K562 (cell line): ENCODE measurements around the gene VPS9D1. TPM values are rescaled to one million over a fixed set of nuclear protein-coding genes. Genes with fewer than 3 reads are reported as not detected.

Experiments used
- ADNP ChIP-seq: fragments of 200-800 bp; sonication (Bioruptor generic); IDR thresholded peaks from 2 replicates; pipeline ENCODE4 v1.6.1; 2016; ENCODE audit warnings: missing genetic modification characterization, missing compliant biosample characterization
- CEBPG ChIP-seq, 3 experiments: fragments of 200-800 bp in 1 of 3; sonication (Bioruptor generic) in 1 of 3; sonication (generic) in 1 of 3; formaldehyde crosslinking in 1 of 3; IDR thresholded peaks in 2 of 3; conservative IDR thresholded peaks in 1 of 3; 2 replicates each; pipeline versions ENCODE4 v1.6.1 to v1.8.0; 2016 to 2022; ENCODE audit warnings: missing compliant biosample characterization in 2 of 3, missing genetic modification characterization in 2 of 3, mild to moderate bottlenecking in 1 of 3, missing genetic modification reagents in 1 of 3
- MIER1 ChIP-seq: fragments of 450-650 bp; IDR thresholded peaks from 2 replicates; pipeline ENCODE4 v1.6.1; 2016; ENCODE audit warnings: antibody characterized with exemption, mild to moderate bottlenecking, low read depth
- PTTG1 ChIP-seq: fragments of 450-650 bp; IDR thresholded peaks from 2 replicates; pipeline ENCODE4 v1.6.1; 2016; ENCODE audit warnings: low read depth, mild to moderate bottlenecking, missing genetic modification characterization, missing compliant biosample characterization
- PURB ChIP-seq: sonication (generic); formaldehyde crosslinking; IDR thresholded peaks from 2 replicates; pipeline ENCODE4 v1.9.0; 2021; ENCODE audit warnings: low read depth, mild to moderate bottlenecking, missing genetic modification reagents
- SAFB2 ChIP-seq: fragments of 200-400 bp; formaldehyde crosslinking; IDR thresholded peaks from 2 replicates; pipeline ENCODE4 v1.6.1; 2018; ENCODE audit warnings: borderline replicate concordance, low read length, low read depth, moderate library complexity; ENCODE audit not compliant: severe bottlenecking
- TOE1 ChIP-seq, 2 experiments: fragments of 450-650 bp in 1 of 2; sonication (generic) in 1 of 2; formaldehyde crosslinking in 1 of 2; IDR thresholded peaks; 2 replicates each; pipeline versions ENCODE4 v1.7.1 to v1.8.0; 2016 to 2022; ENCODE audit warnings: borderline replicate concordance in 2 of 2, mild to moderate bottlenecking in 2 of 2, antibody characterized with exemption in 1 of 2, inconsistent platforms in 1 of 2, low read depth in 1 of 2, missing genetic modification reagents in 1 of 2, moderate library complexity in 1 of 2
- ZBTB8A ChIP-seq: fragments of 450-650 bp; IDR thresholded peaks from 2 replicates; pipeline ENCODE4 v1.6.1; 2018; ENCODE audit warnings: mild to moderate bottlenecking, moderate library complexity; ENCODE audit not compliant: partially characterized antibody
- ZFP36 ChIP-seq: fragments of 150-350 bp; IDR thresholded peaks from 2 replicates; pipeline ENCODE4 v1.6.1; 2018; ENCODE audit warnings: low read length, low read depth; ENCODE audit not compliant: partially characterized antibody
- ZFX ChIP-seq: sonication (generic); formaldehyde crosslinking; IDR thresholded peaks from 2 replicates; pipeline ENCODE4 v1.8.0; 2022; ENCODE audit warnings: mild to moderate bottlenecking, missing genetic modification reagents, moderate library complexity
- ZNF41 ChIP-seq: fragments of 250-450 bp; sonication (Bioruptor Pico); conservative IDR thresholded peaks from 2 replicates; pipeline ENCODE4 v1.4.0; 2020; ENCODE audit warnings: mild to moderate bottlenecking
- ZSCAN29 ChIP-seq: fragments of 450-650 bp; IDR thresholded peaks from 2 replicates; pipeline ENCODE4 v1.6.1; 2017
- polyA plus RNA-seq, 8 experiments: library from polyadenylated mRNA; depleted of rRNA in 4 of 8; stranded (reverse) in 5 of 8; unstranded in 3 of 8; fragments of >200 nt; fragmentation: Nextera tagmentation in 2 of 8; fragmentation: Illumina TruSeq in 1 of 8; extraction: Ambion mirVana in 2 of 8; extraction: Trizol in 1 of 8; gene quantifications; 2 replicates each; pipeline versions ENCODE4 v1.2.1 to v1.2.3, GENCODE V29; 2011 to 2014; ENCODE audit warnings: inconsistent platforms in 1 of 8, missing spikeins in 1 of 8
- total RNA-seq, 7 experiments: library from RNA; depleted of rRNA in 6 of 7; stranded (reverse); fragments of >200 nt in 6 of 7; fragmentation: Illumina TruSeq in 2 of 7; extraction: Trizol in 2 of 7; gene quantifications; 2 replicates each; pipeline versions ENCODE4 v1.2.1 to v1.2.3, GENCODE V29; 2011 to 2021; ENCODE audit warnings: low replicate concordance in 1 of 7
- TF ChIP-seq, protein P1 (sequence below): fragments of 200-800 bp; sonication (Bioruptor generic); IDR thresholded peaks from 2 replicates; pipeline ENCODE4 v1.6.1; 2017; ENCODE audit warnings: missing genetic modification characterization, missing compliant biosample characterization
- TF ChIP-seq, protein P2 (sequence below): sonication (generic); formaldehyde crosslinking; IDR thresholded peaks from 2 replicates; pipeline ENCODE4 v1.8.0; 2023; ENCODE audit warnings: mild to moderate bottlenecking, missing genetic modification reagents
- TF ChIP-seq, protein P3 (sequence below), 2 experiments: fragments of 150-350 bp in 1 of 2; IDR thresholded peaks; 2 replicates each; pipeline ENCODE4 v1.6.1; 2012 to 2016; ENCODE audit warnings: low read depth in 2 of 2, low read length in 2 of 2, mild to moderate bottlenecking in 1 of 2, moderate library complexity in 1 of 2
- TF ChIP-seq, protein P4 (sequence below): fragments of 250-450 bp; sonication (Bioruptor Pico); IDR thresholded peaks from 2 replicates; pipeline ENCODE4 v1.5.0; 2021
- TF ChIP-seq, protein P5 (sequence below): fragments of 450-650 bp; conservative IDR thresholded peaks from 2 replicates; pipeline ENCODE4 v1.6.1; 2016; ENCODE audit warnings: missing genetic modification characterization, low read depth, mild to moderate bottlenecking, missing compliant biosample characterization, moderate library complexity

Gene VPS9D1
- total and polyA plus RNA-seq, 9 of the 15 experiments (the other 6 are each of a cell fraction or from before 2014, with no cell fraction given), result 0.33 to 3.1 (median 1.1) TPM

DNA sequence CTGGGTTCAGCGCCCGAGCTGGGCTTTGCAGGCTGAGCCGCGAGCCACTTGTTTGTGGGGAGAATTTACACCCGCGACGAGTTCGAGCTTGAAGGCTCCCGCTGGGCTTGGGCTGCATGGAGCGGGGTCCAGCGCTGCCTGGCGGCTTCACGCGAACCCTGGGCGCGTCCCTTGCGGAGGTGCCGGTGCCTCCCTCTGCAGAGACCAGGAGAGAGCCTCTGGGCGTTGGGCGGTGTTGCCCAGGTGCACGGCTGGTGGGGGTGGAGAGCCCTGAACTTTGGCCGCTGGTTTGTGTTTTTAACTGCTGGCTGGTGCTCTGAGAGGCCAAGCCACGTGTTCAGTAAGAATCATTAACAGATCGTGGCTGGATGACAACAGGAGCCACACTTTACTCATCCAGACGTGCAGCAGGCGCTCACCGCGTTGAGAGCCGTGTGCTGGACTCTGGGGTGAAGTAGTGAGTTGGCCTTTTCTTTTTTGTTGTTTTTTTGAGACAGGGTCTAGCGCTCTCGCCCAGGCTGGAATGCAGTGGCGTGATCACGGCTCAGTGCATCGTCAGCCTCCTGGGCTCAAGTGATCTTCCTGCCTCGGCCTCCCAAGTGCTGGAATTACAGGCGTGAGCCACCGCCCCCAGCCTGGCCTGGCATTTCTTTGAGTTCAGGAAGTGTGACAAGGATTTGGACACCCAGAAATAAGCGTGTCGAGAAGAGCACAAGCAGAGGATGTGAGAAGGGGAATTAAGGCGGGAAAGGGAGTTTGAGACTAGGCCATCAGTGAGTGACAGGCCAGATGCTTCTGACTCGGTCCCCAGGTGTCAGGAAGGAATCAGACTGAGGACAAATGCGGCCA lies 33.4 kb downstream of the VPS9D1 start (continued):
- TF ChIP-seq, protein P1, sequence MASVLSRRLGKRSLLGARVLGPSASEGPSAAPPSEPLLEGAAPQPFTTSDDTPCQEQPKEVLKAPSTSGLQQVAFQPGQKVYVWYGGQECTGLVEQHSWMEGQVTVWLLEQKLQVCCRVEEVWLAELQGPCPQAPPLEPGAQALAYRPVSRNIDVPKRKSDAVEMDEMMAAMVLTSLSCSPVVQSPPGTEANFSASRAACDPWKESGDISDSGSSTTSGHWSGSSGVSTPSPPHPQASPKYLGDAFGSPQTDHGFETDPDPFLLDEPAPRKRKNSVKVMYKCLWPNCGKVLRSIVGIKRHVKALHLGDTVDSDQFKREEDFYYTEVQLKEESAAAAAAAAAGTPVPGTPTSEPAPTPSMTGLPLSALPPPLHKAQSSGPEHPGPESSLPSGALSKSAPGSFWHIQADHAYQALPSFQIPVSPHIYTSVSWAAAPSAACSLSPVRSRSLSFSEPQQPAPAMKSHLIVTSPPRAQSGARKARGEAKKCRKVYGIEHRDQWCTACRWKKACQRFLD (CRISPR knock-in tag), result 0 out of 2 replicates have a peak, but pooled peaks have one; percentile 5
- 0 out of 2 replicates have a peak, but pooled peaks have one; percentile 16 for TF ChIP-seq CEBPG (CRISPR knock-in tag; IDR thresholded peaks at IDR 0.05)
- TF ChIP-seq CEBPG (tag; conservative IDR thresholded peaks at IDR 0.05 in 1 of 2, IDR thresholded peaks at IDR 0.05 in 1 of 2), result no peak
- TF ChIP-seq TOE1 (IDR thresholded peaks at IDR 0.05; ENCODE audit: borderline replicate concordance), result no peak
- no peak for TF ChIP-seq TOE1 (CRISPR knock-in tag; IDR thresholded peaks at IDR 0.05; ENCODE audit: borderline replicate concordance, low read depth)
- TF ChIP-seq MIER1, result no peak
- TF ChIP-seq, protein P2, sequence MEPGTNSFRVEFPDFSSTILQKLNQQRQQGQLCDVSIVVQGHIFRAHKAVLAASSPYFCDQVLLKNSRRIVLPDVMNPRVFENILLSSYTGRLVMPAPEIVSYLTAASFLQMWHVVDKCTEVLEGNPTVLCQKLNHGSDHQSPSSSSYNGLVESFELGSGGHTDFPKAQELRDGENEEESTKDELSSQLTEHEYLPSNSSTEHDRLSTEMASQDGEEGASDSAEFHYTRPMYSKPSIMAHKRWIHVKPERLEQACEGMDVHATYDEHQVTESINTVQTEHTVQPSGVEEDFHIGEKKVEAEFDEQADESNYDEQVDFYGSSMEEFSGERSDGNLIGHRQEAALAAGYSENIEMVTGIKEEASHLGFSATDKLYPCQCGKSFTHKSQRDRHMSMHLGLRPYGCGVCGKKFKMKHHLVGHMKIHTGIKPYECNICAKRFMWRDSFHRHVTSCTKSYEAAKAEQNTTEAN (CRISPR knock-in tag), result 0 out of 2 replicates have a peak, but pooled peaks have one; percentile 24
- TF ChIP-seq SAFB2, result no peak
- TF ChIP-seq, protein P3, sequence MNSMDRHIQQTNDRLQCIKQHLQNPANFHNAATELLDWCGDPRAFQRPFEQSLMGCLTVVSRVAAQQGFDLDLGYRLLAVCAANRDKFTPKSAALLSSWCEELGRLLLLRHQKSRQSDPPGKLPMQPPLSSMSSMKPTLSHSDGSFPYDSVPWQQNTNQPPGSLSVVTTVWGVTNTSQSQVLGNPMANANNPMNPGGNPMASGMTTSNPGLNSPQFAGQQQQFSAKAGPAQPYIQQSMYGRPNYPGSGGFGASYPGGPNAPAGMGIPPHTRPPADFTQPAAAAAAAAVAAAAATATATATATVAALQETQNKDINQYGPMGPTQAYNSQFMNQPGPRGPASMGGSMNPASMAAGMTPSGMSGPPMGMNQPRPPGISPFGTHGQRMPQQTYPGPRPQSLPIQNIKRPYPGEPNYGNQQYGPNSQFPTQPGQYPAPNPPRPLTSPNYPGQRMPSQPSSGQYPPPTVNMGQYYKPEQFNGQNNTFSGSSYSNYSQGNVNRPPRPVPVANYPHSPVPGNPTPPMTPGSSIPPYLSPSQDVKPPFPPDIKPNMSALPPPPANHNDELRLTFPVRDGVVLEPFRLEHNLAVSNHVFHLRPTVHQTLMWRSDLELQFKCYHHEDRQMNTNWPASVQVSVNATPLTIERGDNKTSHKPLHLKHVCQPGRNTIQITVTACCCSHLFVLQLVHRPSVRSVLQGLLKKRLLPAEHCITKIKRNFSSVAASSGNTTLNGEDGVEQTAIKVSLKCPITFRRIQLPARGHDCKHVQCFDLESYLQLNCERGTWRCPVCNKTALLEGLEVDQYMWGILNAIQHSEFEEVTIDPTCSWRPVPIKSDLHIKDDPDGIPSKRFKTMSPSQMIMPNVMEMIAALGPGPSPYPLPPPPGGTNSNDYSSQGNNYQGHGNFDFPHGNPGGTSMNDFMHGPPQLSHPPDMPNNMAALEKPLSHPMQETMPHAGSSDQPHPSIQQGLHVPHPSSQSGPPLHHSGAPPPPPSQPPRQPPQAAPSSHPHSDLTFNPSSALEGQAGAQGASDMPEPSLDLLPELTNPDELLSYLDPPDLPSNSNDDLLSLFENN (IDR thresholded peaks at IDR 0.05; ENCODE audit: low read depth in 2 of 2, low read length in 2 of 2), result no peak
- TF ChIP-seq ADNP, result no peak
- TF ChIP-seq, protein P4, sequence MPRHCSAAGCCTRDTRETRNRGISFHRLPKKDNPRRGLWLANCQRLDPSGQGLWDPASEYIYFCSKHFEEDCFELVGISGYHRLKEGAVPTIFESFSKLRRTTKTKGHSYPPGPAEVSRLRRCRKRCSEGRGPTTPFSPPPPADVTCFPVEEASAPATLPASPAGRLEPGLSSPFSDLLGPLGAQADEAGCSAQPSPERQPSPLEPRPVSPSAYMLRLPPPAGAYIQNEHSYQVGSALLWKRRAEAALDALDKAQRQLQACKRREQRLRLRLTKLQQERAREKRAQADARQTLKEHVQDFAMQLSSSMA, result no peak
- peak; percentile 12; the same call in 1 of the 2 replicates for TF ChIP-seq ZFX (CRISPR knock-in tag)
- no peak for TF ChIP-seq PTTG1 (tag)
- no peak for TF ChIP-seq PURB (CRISPR knock-in tag)
- TF ChIP-seq, protein P5, sequence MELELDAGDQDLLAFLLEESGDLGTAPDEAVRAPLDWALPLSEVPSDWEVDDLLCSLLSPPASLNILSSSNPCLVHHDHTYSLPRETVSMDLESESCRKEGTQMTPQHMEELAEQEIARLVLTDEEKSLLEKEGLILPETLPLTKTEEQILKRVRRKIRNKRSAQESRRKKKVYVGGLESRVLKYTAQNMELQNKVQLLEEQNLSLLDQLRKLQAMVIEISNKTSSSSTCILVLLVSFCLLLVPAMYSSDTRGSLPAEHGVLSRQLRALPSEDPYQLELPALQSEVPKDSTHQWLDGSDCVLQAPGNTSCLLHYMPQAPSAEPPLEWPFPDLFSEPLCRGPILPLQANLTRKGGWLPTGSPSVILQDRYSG (tag), result no peak
- TF ChIP-seq ZFP36, result no peak
- no peak for TF ChIP-seq ZSCAN29
- no peak for TF ChIP-seq ZNF41
- TF ChIP-seq ZBTB8A, result no peak
